Muscle layer of duodenum (tissue), 2 donors: ENCODE measurements around the gene GLTP.
"Not testable (repeated sequence)": the region's sequence is repeated elsewhere in the genome, so short reads cannot be mapped to it uniquely, and the experiment has no call there.

Experiments
- H3K27ac ChIP-seq: one replicate; pipeline ENCODE4 v1.7.0; 2013; ENCODE audit warnings: mild to moderate bottlenecking, low read length
- H3K27me3 ChIP-seq: one replicate; pipeline ENCODE4 v1.7.0; 2013; ENCODE audit warnings: low read depth, mild to moderate bottlenecking, control low read depth, low read length
- H3K36me3 ChIP-seq, 2 donors: one replicate each; pipeline ENCODE4 v1.7.0; 2013; ENCODE audit warnings: low read length in 2 of 2, control low read depth in 1 of 2, mild to moderate bottlenecking in 1 of 2; ENCODE audit not compliant: insufficient read depth in 2 of 2, control insufficient read depth in 1 of 2
- H3K4me1 ChIP-seq, 2 donors: one replicate each; pipeline ENCODE4 v1.7.0; 2013; ENCODE audit warnings: low read length in 2 of 2, mild to moderate bottlenecking in 2 of 2, control low read depth in 1 of 2, moderate library complexity in 1 of 2; ENCODE audit not compliant: insufficient read depth in 2 of 2, control insufficient read depth in 1 of 2
- H3K4me3 ChIP-seq, 2 donors: one replicate each; pipeline ENCODE4 v1.7.0; 2013; ENCODE audit warnings: low read length in 2 of 2, low read depth in 1 of 2, mild to moderate bottlenecking in 1 of 2
- H3K9me3 ChIP-seq, 2 donors: one replicate each; pipeline ENCODE4 v1.7.0; 2013; ENCODE audit warnings: low read length in 2 of 2, control low read depth in 1 of 2, mild to moderate bottlenecking in 1 of 2; ENCODE audit not compliant: control insufficient read depth in 1 of 2
- donor health status: healthy.

The GLTP gene, protein sequence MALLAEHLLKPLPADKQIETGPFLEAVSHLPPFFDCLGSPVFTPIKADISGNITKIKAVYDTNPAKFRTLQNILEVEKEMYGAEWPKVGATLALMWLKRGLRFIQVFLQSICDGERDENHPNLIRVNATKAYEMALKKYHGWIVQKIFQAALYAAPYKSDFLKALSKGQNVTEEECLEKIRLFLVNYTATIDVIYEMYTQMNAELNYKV

GRCh38 chr12:109880043-109880931 lies at the start of gene GLTP:
TSS of gene GLTP (minus strand) at chr12:109880541. CDS start at chr12:109880374, 167 bp downstream.
- peak within 1 kb of the TSS; percentile 61 for H3K27ac ChIP-seq
- no peaks in the 10 kb centered on the region for H3K36me3 ChIP-seq
- peaks cover 10 to 25% of the 10 kb centered on the region in 2 donors for H3K4me1 ChIP-seq
- H3K9me3 ChIP-seq: no peaks in the 10 kb centered on the region
- no peaks in the 10 kb centered on the region for H3K27me3 ChIP-seq
- H3K4me3 ChIP-seq: peak within 1 kb of the TSS; percentile 90 to 94

DNA sequence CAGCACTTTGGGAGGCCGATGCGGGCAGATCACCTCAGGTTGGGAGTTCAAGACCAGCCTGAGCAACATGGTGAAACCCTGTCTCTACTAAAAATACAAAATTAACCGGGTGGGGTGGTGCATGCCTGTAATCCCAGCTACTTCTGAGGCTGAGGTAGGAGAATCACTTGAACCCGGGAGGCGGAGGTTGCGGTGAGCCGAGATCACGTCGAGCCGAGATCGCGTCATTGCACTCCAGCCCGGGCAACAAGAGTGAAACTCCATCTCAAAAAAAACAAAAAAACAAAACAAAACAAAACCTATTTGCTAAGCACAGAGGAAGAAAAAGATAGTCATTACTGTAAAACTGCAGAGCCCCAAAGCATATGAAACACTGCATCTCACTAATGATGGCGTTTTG lies 49.0 kb upstream of the GLTP start:
- not testable (repeated sequence) for H3K4me1 ChIP-seq, H3K27ac ChIP-seq, H3K9me3 ChIP-seq, H3K4me3 ChIP-seq, H3K27me3 ChIP-seq
- H3K36me3 ChIP-seq: peaks cover 33 to 48% of the 10 kb centered on the region in 2 donors

GRCh38 chr12:109928058-109928656 lies 47.8 kb upstream of the GLTP start:
- Histone ChIP-seq H3K27me3 (no peaks in the 10 kb centered on the region), H3K4me3 (no peak overlapping the region), H3K36me3 (peaks cover 27 to 41% of the 10 kb centered on the region in 2 donors), H3K9me3 (no peaks in the 10 kb centered on the region), H3K4me1 (peaks cover 0 to 4% of the 10 kb centered on the region in 2 donors), H3K27ac (no peak overlapping the region)

- Histone ChIP-seq H3K27ac (no peak overlapping the region), H3K4me3 (no peak overlapping the region), H3K4me1 (no peaks in the 10 kb centered on the region), H3K27me3 (no peaks in the 10 kb centered on the region), H3K9me3 (no peaks in the 10 kb centered on the region), H3K36me3 (peaks cover 21 to 35% of the 10 kb centered on the region in 2 donors)
Measured at GRCh38 chr12:109927622-109928021, 47.3 kb upstream of the GLTP start.

DNA sequence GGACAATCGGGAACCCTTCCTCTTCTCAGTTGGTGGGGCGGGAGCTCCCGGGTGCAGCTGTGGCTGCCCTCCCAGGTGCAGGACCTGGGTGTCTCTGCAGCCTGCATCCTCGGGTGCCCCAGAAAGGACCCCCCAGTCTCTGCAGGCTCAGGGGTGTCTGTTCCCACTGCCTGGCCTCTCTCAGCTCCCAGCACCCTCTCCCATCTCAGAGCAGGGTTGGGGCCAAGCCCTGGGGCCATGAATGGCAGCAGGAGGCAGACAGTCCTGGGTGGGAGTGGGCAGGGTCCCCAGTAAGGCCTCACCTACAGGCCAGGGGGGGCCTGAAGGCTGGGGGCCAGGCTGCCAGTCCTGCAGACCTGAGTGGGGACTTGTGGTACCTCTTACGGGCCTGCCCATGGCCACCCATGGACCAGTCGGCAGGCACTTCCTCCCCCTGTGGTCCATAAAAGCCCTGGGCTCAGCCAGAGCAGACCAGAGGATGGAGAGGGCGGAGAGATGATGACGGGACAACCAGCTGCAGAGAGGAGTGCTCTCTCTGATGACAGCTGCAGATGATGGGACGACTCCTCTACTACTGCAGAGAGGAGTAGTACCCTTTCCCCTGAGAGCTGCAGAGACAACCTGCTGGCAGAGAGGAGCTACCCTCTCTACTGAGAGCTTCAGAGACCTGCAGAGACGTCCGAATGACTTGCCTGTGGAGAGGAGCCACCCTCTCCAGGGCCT lies 46.3 kb upstream of the GLTP start:
- no peaks in the 10 kb centered on the region for H3K9me3 ChIP-seq
- no peak overlapping the region for H3K4me3 ChIP-seq
- H3K27ac ChIP-seq: no peak overlapping the region
- H3K36me3 ChIP-seq: peaks cover 12 to 32% of the 10 kb centered on the region in 2 donors
- H3K27me3 ChIP-seq: no peaks in the 10 kb centered on the region
- no peaks in the 10 kb centered on the region for H3K4me1 ChIP-seq

DNA sequence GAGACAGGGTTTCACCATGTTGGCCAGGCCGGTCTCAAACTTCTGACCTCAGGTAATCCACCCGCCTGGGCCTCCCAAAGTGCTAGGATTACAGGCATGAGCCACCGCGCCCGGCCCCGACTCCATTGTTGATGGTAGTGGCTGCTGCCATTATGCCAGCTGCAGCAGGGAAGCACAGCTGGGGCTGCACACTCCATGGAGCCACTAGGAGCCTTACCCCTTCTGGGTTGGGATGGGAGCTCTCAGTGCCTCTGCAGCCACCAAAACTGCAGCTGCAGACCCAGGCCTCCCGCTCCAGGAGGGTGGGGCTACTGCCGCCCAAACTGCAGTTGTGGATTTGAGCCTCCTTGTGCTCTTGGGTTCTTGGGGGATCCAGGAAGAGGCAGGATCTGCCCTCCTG lies 45.7 kb upstream of the GLTP start:
- Histone ChIP-seq H3K4me3 (no peak overlapping the region), H3K27ac (no peak overlapping the region), H3K36me3 (peaks cover 9 to 26% of the 10 kb centered on the region in 2 donors), H3K4me1 (no peaks in the 10 kb centered on the region), H3K27me3 (no peaks in the 10 kb centered on the region), H3K9me3 (no peaks in the 10 kb centered on the region)

DNA sequence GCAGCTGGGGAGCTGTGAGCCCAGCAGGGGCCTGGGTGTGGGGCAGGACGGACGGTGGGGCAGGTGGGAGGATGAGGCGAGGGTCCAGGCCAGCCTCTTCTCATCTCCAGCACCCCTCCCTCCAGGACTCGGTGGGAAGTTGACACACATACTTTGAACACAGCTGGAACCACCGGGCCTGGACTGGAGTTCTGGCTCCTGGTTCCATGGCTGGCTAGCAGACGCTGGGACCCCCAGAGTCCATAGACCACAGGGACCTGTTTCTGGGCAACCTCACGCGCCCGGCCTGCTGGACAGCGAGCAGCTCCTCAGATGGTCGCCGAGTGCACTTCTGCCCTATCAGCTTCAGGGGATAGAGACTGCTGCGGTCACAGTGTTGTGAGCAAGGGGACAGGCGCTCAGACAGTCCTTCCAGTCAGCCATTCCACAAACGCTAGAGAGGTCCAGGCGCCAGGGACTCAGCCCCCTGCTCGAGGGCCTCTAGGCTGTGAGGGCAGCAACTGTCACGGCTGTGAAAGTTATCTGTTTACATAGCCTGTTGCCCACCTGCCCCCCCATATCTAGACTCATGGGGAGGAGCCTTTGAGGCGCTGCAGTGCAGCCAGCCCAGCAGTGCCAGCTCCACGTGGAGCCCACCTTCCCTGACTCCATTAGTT lies 45.0 kb upstream of the GLTP start:
- Histone ChIP-seq H3K27me3 (no peaks in the 10 kb centered on the region), H3K27ac (no peak overlapping the region), H3K4me3 (no peak overlapping the region), H3K9me3 (no peaks in the 10 kb centered on the region), H3K4me1 (no peaks in the 10 kb centered on the region), H3K36me3 (peaks cover 4 to 22% of the 10 kb centered on the region in 2 donors)

GRCh38 chr12:109923481-109924245 lies 43.3 kb upstream of the GLTP start:
- peaks cover 7 to 31% of the 10 kb centered on the region in 2 donors for H3K36me3 ChIP-seq
- no peaks in the 10 kb centered on the region for H3K9me3 ChIP-seq
- no peak overlapping the region for H3K4me3 ChIP-seq
- no peaks in the 10 kb centered on the region for H3K27me3 ChIP-seq
- H3K4me1 ChIP-seq: no peaks in the 10 kb centered on the region
- H3K27ac ChIP-seq: no peak overlapping the region

GRCh38 chr12:109923038-109923437 lies 42.7 kb upstream of the GLTP start:
- Histone ChIP-seq H3K9me3 (no peaks in the 10 kb centered on the region), H3K27me3 (no peaks in the 10 kb centered on the region), H3K4me3 (no peak overlapping the region), H3K27ac (no peak overlapping the region), H3K36me3 (peaks cover 8 to 36% of the 10 kb centered on the region in 2 donors), H3K4me1 (no peaks in the 10 kb centered on the region)

DNA sequence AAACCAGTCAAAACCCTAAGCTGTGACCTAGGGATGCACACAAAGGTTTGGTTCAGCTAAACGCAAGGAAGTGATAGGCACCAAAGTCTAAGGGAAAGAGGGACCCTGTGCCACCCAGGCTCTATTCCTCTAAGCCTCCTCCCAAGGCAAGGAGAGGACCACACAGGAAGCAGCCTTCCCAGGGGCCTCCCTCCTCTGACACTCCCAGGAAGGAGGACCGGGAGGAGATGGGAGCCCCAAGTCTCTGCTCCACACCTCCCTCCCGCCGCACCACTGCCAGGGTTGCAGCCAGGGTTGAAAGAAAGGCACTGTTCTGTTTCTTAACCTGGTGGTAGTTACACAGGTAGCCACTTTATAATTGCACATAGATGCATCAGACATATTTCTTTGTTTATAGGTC lies 41.6 kb upstream of the GLTP start:
- H3K27ac ChIP-seq: no peak overlapping the region
- H3K4me3 ChIP-seq: no peak overlapping the region
- no peaks in the 10 kb centered on the region for H3K27me3 ChIP-seq
- peaks cover 19 to 46% of the 10 kb centered on the region in 2 donors for H3K36me3 ChIP-seq
- no peaks in the 10 kb centered on the region for H3K9me3 ChIP-seq
- no peaks in the 10 kb centered on the region for H3K4me1 ChIP-seq
